ENCODE results near the gene FBXO34.

The FBXO34 gene

DNA sequence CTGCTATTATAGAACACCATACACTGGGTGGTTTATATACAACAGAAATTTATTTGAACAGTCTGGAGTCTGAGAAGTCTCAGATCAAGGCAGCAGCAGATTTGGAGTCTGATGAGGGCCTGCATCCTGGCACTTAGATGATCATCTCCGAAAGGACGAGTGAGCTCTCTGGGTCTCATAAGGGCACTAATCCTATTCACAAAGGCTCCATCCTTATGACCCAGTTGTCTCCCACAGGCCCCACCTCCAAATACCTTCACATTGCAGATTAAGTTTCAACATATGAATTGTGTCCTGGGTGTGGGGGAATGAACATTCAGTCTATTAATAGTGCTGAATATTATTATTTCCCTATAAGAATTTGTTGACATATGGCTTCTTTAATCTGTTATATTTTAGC is 53.6 kb downstream of the FBXO34 start:
- TF ChIP-seq, protein P1, sequence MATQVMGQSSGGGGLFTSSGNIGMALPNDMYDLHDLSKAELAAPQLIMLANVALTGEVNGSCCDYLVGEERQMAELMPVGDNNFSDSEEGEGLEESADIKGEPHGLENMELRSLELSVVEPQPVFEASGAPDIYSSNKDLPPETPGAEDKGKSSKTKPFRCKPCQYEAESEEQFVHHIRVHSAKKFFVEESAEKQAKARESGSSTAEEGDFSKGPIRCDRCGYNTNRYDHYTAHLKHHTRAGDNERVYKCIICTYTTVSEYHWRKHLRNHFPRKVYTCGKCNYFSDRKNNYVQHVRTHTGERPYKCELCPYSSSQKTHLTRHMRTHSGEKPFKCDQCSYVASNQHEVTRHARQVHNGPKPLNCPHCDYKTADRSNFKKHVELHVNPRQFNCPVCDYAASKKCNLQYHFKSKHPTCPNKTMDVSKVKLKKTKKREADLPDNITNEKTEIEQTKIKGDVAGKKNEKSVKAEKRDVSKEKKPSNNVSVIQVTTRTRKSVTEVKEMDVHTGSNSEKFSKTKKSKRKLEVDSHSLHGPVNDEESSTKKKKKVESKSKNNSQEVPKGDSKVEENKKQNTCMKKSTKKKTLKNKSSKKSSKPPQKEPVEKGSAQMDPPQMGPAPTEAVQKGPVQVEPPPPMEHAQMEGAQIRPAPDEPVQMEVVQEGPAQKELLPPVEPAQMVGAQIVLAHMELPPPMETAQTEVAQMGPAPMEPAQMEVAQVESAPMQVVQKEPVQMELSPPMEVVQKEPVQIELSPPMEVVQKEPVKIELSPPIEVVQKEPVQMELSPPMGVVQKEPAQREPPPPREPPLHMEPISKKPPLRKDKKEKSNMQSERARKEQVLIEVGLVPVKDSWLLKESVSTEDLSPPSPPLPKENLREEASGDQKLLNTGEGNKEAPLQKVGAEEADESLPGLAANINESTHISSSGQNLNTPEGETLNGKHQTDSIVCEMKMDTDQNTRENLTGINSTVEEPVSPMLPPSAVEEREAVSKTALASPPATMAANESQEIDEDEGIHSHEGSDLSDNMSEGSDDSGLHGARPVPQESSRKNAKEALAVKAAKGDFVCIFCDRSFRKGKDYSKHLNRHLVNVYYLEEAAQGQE (IDR thresholded peaks at IDR 0.05; ENCODE audit: low read depth), result no peak
- TF ChIP-seq EP300 (IDR thresholded peaks at IDR 0.05; ENCODE audit: borderline replicate concordance) (no peak), YY1 (IDR thresholded peaks at IDR 0.05; ENCODE audit: low read depth) (no peak), NFIC (IDR thresholded peaks at IDR 0.05) (no peak), CREB1 (IDR thresholded peaks at IDR 0.05; ENCODE audit: low read depth) (no peak), FOXM1 (IDR thresholded peaks at IDR 0.05; ENCODE audit: borderline replicate concordance, low read depth) (no peak), RAD21 (IDR thresholded peaks at IDR 0.05; ENCODE audit: low read depth) (no peak), CEBPB (IDR thresholded peaks at IDR 0.05) (no peak), TAF1 (IDR thresholded peaks at IDR 0.05; ENCODE audit: low read depth) (no peak), ZBTB7A (IDR thresholded peaks at IDR 0.05; ENCODE audit: low read depth) (no peak), TEAD4 (IDR thresholded peaks at IDR 0.05) (no peak), TCF12 (IDR thresholded peaks at IDR 0.05; ENCODE audit: low read depth) (no peak), EGR1 (IDR thresholded peaks at IDR 0.05) (no peak)
- TF ChIP-seq, protein P2, sequence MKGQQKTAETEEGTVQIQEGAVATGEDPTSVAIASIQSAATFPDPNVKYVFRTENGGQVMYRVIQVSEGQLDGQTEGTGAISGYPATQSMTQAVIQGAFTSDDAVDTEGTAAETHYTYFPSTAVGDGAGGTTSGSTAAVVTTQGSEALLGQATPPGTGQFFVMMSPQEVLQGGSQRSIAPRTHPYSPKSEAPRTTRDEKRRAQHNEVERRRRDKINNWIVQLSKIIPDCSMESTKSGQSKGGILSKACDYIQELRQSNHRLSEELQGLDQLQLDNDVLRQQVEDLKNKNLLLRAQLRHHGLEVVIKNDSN (IDR thresholded peaks at IDR 0.05), result no peak
- TF ChIP-seq, protein P3, sequence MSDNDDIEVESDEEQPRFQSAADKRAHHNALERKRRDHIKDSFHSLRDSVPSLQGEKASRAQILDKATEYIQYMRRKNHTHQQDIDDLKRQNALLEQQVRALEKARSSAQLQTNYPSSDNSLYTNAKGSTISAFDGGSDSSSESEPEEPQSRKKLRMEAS (IDR thresholded peaks at IDR 0.05), result no peak

DNA sequence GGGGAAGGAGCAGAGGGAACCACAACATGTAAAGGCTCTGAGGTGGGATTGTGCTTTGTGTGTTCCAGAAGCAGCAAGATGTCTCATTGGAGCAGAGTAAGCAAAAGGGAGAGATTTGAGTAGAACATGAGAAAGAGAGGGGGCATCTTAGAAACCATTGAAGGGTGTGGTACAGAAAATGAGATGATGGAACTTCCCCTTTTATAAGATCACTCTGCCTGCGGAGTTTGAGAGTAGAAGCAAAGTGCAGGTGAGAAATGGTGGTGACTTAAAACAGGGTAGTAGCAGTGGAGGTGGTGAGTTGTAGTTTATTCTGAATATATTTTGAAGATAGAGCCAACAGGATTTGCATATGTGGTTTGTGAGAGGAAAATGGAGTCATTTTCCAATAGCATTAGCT is 56.0 kb downstream of the FBXO34 start:
- TF ChIP-seq TAF1 (IDR thresholded peaks at IDR 0.05; ENCODE audit: low read depth), result no peak
- no peak for TF ChIP-seq EGR1 (IDR thresholded peaks at IDR 0.05)
- TF ChIP-seq CEBPB (IDR thresholded peaks at IDR 0.05), result no peak
- no peak for TF ChIP-seq NFIC (IDR thresholded peaks at IDR 0.05)
- no peak for TF ChIP-seq TCF12 (IDR thresholded peaks at IDR 0.05; ENCODE audit: low read depth)
- TF ChIP-seq ZBTB7A (IDR thresholded peaks at IDR 0.05; ENCODE audit: low read depth), result no peak
- no peak for TF ChIP-seq CREB1 (IDR thresholded peaks at IDR 0.05; ENCODE audit: low read depth)
- no peak for TF ChIP-seq EP300 (IDR thresholded peaks at IDR 0.05; ENCODE audit: borderline replicate concordance)
- no peak for TF ChIP-seq YY1 (IDR thresholded peaks at IDR 0.05; ENCODE audit: low read depth)
- no peak for TF ChIP-seq RAD21 (IDR thresholded peaks at IDR 0.05; ENCODE audit: low read depth)

DNA sequence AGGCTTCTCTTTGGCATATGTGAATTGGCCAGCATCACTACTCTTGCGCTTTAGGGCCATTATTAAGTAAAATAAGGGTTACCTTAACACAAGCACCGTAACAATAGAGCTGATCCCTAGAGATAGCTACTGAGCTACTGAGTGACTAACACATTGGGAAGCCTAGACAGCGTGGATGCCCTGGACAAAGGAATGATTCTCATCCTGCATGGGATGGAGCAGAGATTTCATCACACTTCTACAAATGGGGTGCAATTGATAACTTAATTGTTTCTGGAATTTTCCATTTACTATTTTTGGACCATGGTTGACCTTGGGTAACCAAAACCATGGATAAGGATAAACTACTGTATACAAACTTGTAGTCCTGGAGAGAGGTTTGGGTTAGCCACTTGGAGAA is 57.1 kb downstream of the FBXO34 start:
- TF ChIP-seq, protein P1 (IDR thresholded peaks at IDR 0.05; ENCODE audit: low read depth), result no peak
- TF ChIP-seq EP300 (IDR thresholded peaks at IDR 0.05; ENCODE audit: borderline replicate concordance) (no peak), ZBTB7A (IDR thresholded peaks at IDR 0.05; ENCODE audit: low read depth) (no peak), EGR1 (IDR thresholded peaks at IDR 0.05) (no peak), CREB1 (IDR thresholded peaks at IDR 0.05; ENCODE audit: low read depth) (no peak), YY1 (IDR thresholded peaks at IDR 0.05; ENCODE audit: low read depth) (no peak), TCF12 (IDR thresholded peaks at IDR 0.05; ENCODE audit: low read depth) (no peak), TAF1 (IDR thresholded peaks at IDR 0.05; ENCODE audit: low read depth) (no peak), TEAD4 (IDR thresholded peaks at IDR 0.05) (no peak), CEBPB (IDR thresholded peaks at IDR 0.05) (no peak), NFIC (IDR thresholded peaks at IDR 0.05) (no peak)
- TF ChIP-seq, protein P3 (IDR thresholded peaks at IDR 0.05), result no peak

DNA sequence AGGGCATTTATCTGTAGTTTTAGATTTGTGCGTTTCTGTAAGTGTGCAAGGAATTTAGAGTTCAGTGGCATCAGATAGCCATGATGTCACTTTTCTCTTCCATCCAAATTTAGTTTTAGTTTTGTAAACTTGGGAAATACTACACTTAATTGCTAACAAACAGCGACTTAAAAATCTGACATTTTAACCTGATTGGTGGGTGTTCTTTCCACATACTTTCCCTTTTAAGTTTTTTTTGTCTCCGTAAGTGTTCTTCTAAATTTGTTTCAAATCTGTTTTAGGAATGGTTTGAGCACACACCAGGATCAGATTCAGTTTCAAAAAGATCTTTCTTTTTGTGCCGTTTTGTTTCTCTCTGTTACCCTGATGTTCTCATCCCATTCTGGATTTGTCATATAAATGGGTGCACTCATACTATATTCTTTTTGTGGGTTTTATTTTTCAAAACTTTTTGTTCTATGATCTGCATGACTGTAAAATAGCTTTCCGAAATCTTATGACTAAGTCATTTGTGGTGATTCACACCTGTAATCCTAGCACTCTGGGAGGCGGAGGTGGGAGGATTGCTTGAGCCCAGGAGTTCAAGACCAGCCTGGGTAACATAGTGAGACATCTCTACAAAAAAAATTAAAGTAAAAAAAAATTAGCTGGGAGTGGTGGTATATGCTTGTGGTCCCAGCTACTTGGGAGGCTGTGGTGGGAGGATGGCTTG is 58.9 kb downstream of the FBXO34 start:
- no peak for TF ChIP-seq NFIC (IDR thresholded peaks at IDR 0.05)
- TF ChIP-seq, protein P2 (IDR thresholded peaks at IDR 0.05), result no peak
- TF ChIP-seq YY1 (IDR thresholded peaks at IDR 0.05; ENCODE audit: low read depth), result no peak

DNA sequence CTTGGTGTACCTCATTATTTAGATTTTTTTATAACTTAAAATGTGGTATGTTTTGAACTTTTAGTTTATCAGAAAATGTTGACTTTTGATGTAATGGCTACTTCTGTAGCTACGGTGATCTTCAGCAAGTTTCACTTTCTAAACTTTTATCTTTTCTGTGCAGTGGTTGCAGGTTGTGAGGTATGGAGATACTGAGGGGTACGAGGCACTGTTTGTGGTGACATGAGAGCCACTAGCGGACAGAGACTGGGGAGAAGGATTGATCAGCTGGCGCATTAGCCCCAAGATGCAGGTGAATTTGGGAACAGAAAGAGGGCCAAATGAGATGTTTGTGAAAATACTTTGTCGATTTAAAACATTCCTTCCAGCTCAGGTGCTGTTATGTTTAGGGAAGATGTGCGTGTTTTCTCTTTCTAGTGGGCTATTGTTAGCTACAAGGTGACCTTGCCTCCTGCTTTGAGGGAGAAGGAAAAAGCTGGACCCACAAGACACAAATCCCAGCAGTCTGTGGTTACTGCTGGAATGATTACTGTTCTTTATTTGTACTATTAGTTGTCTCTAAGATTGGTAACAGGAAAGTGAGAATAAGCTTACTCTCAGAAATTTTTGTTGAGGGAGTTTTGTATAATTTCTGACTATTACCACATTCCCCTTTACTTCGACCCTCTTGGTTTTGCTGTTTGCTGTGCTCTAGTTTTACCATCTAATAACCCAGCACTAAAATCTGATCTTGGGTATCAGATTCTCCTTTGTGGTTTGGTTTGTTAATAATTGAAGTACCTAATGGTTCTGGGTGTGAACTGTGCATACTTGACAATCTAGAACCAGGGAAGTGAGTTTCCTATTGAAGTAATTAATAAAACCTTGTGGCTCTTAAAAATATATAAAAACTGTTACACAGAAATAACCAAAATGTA is 61.7 kb downstream of the FBXO34 start:
- TF ChIP-seq ZBTB7A (IDR thresholded peaks at IDR 0.05; ENCODE audit: low read depth) (no peak), TAF1 (IDR thresholded peaks at IDR 0.05; ENCODE audit: low read depth) (no peak), TEAD4 (IDR thresholded peaks at IDR 0.05) (no peak), FOXM1 (IDR thresholded peaks at IDR 0.05; ENCODE audit: borderline replicate concordance, low read depth) (no peak), EP300 (IDR thresholded peaks at IDR 0.05; ENCODE audit: borderline replicate concordance) (no peak), RAD21 (IDR thresholded peaks at IDR 0.05; ENCODE audit: low read depth) (no peak), CEBPB (IDR thresholded peaks at IDR 0.05) (no peak), TCF12 (IDR thresholded peaks at IDR 0.05; ENCODE audit: low read depth) (no peak), YY1 (IDR thresholded peaks at IDR 0.05; ENCODE audit: low read depth) (no peak), CREB1 (IDR thresholded peaks at IDR 0.05; ENCODE audit: low read depth) (no peak), EGR1 (IDR thresholded peaks at IDR 0.05) (no peak), NFIC (IDR thresholded peaks at IDR 0.05) (no peak)
- TF ChIP-seq, protein P3 (IDR thresholded peaks at IDR 0.05), result no peak
- TF ChIP-seq, protein P1 (IDR thresholded peaks at IDR 0.05; ENCODE audit: low read depth), result no peak
- TF ChIP-seq, protein P2 (IDR thresholded peaks at IDR 0.05), result no peak

Measured in Ishikawa (cell line).